HG03108 (cell line): ENCODE data around the gene MYL1.

Source experiments
- ATAC-seq: cut with Tn5 transposase; IDR thresholded peaks from one replicate; pipeline ENCODE4 v1.9.1; 2021; ENCODE audit warnings: moderate library complexity; ENCODE audit not compliant: unreplicated experiment

MYL1 gene

GRCh38 chr2:210268281-210268680 lies 46.7 kb downstream of the MYL1 start:
- ATAC-seq: no peak

GRCh38 chr2:210267698-210268097 lies 47.3 kb downstream of the MYL1 start:
- no peak for ATAC-seq

GRCh38 chr2:210264282-210264681 lies 50.7 kb downstream of the MYL1 start:
- ATAC-seq: no peak

GRCh38 chr2:210263841-210264240 lies 51.1 kb downstream of the MYL1 start:
- no peak for ATAC-seq

GRCh38 chr2:210262036-210262435 lies 52.9 kb downstream of the MYL1 start:
- ATAC-seq: no peak

- no peak for ATAC-seq
These were observed 55.3 kb downstream of the MYL1 start for GRCh38 chr2:210259687-210260086.

GRCh38 chr2:210252699-210253606 lies 62.0 kb downstream of the MYL1 start:
- no peak for ATAC-seq

- ATAC-seq: no peak
These were observed 64.4 kb downstream of the MYL1 start for GRCh38 chr2:210250622-210251021.
